Right atrium auricular region (tissue), 2 donors: ENCODE data around the gene HECTD1. TPM values are rescaled to one million over a fixed set of nuclear protein-coding genes. Genes with fewer than 3 reads are reported as not detected.

Source experiments
- DNase-seq: peaks from one replicate; pipeline ENCODE4 v3.0.0-alpha.2; 2019; ENCODE audit warnings: low spot score
- H3K27ac ChIP-seq, 2 donors: fragments of 200-600 bp; sonication (generic); 1 replicate in 1 of 2; 2 replicates in 1 of 2; pipeline ENCODE4 v1.5.1; 2016 to 2019
- H3K27me3 ChIP-seq, 2 donors: fragments of 200-600 bp; sonication (generic); one replicate each; pipeline versions ENCODE4 v1.5.1 to v1.6.0; 2017 to 2019
- H3K36me3 ChIP-seq: fragments of 200-600 bp; sonication (generic); one replicate; pipeline ENCODE4 v1.5.1; 2016
- H3K4me1 ChIP-seq, 2 donors: fragments of 200-600 bp; sonication (generic); one replicate each; pipeline versions ENCODE4 v1.5.1 to v1.6.0; 2017 to 2019
- H3K4me3 ChIP-seq, 2 donors: fragments of 200-600 bp; sonication (generic); 1 replicate in 1 of 2; 2 replicates in 1 of 2; pipeline ENCODE4 v1.5.1; 2017 to 2019; ENCODE audit warnings: mild to moderate bottlenecking in 1 of 2, moderate library complexity in 1 of 2
- H3K9me3 ChIP-seq, 2 donors: fragments of 200-600 bp; sonication (generic); one replicate each; pipeline ENCODE4 v1.5.1; 2019
- total RNA-seq, 2 donors: library from RNA; depleted of rRNA; stranded (reverse); fragments of >200 nt; gene quantifications; one replicate each; pipeline ENCODE4 v1.1.0, GENCODE V29; 2016
- TF ChIP-seq, protein P1 (sequence below), 2 donors: fragments of 200-600 bp; sonication (generic); IDR thresholded peaks; one replicate each; pipeline ENCODE4 v1.5.1; 2019; ENCODE audit warnings: antibody characterized with exemption in 2 of 2

Gene HECTD1
- total RNA-seq, 2 donors from 2014 or later: 130 to 145 TPM

DNA sequence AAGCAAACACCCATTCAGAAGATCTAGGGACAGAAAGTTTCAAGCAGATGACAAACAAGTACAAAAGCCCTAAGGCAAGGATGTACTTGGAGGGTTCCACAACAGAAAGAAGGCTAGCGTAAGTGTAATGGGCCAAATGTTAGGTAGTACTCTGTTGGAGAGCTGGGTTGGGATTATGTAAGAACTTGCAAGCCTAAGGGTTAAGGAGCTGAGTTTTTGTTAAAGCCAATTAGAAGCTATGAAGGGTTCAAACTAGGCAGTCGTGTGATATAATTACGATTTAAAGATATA is 41.4 kb downstream of the HECTD1 start:
- H3K4me3 ChIP-seq: no peak overlapping the region
- H3K36me3 ChIP-seq: peaks cover 84% of the 10 kb centered on the region
- no peaks in the 10 kb centered on the region for H3K9me3 ChIP-seq
- no peaks in the 10 kb centered on the region for H3K27me3 ChIP-seq
- H3K27ac ChIP-seq: peak overlapping the region; percentile 37 to 68
- no peak for DNase-seq
- peaks cover 0 to 14% of the 10 kb centered on the region in 2 donors for H3K4me1 ChIP-seq
- TF ChIP-seq, protein P1, sequence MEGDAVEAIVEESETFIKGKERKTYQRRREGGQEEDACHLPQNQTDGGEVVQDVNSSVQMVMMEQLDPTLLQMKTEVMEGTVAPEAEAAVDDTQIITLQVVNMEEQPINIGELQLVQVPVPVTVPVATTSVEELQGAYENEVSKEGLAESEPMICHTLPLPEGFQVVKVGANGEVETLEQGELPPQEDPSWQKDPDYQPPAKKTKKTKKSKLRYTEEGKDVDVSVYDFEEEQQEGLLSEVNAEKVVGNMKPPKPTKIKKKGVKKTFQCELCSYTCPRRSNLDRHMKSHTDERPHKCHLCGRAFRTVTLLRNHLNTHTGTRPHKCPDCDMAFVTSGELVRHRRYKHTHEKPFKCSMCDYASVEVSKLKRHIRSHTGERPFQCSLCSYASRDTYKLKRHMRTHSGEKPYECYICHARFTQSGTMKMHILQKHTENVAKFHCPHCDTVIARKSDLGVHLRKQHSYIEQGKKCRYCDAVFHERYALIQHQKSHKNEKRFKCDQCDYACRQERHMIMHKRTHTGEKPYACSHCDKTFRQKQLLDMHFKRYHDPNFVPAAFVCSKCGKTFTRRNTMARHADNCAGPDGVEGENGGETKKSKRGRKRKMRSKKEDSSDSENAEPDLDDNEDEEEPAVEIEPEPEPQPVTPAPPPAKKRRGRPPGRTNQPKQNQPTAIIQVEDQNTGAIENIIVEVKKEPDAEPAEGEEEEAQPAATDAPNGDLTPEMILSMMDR (IDR thresholded peaks at IDR 0.05): no peak

DNA sequence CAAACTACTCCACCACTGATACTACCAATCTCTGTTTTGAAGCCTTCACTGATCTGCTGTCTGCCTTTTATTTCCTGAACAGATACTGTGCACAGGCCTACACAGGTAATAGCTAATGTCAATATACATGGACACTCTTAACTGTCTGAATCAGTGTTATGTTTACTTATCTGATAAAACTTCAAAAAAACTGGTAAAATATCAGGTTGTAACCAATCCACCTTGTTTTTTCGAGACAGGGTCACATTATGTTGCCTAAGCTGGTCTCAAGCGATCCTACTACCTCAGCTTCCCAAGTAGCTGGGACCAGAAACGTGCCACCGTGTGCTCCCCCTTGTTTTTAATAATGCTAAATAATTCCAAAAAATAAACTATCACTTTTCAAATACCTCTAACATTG is 43.5 kb downstream of the HECTD1 start:
- Histone ChIP-seq H3K9me3 (no peaks in the 10 kb centered on the region), H3K27me3 (no peaks in the 10 kb centered on the region), H3K36me3 (peaks cover 78% of the 10 kb centered on the region), H3K27ac (no peak overlapping the region), H3K4me1 (peaks cover 0 to 14% of the 10 kb centered on the region in 2 donors), H3K4me3 (no peak overlapping the region)
- TF ChIP-seq, protein P1 (IDR thresholded peaks at IDR 0.05): no peak
- DNase-seq: no peak

DNA sequence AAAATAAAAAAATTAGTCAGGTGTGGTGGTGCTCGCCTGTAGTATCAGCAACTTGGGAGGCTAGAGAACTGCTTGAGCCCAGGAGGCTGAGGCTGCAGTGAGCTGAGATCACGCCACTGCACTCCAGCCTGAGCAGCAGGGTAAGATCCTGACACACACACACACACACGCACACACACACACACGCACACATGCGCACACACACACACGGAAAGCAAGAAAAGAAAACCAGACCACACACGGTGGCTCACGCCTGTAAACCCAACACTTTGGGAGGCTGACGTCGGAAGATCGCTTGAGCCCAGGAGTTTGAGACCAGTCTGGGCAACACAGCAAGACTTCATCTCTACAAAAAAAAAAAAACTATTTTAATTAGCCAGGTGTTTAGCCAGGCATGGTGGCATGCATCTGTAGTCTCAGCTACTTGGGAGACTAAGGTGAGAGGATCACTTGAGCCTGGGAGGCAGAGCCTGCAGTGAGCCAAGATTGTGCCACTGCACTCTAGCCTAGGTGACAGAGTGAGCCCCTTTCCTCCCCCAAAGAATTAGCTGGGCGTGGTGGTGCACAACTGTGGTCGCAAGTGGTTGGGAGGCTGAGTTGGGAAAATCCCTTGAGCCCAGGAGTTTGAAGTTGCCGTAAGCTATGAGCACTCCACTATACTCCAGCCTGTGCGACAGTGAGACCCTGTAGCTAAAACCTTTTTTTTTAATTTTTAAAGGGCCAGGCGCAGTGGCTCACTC is 44.5 kb downstream of the HECTD1 start:
- Histone ChIP-seq H3K36me3 (peaks cover 71% of the 10 kb centered on the region), H3K4me3 (no peak overlapping the region), H3K9me3 (no peaks in the 10 kb centered on the region), H3K27ac (no peak overlapping the region), H3K4me1 (peaks cover 0 to 14% of the 10 kb centered on the region in 2 donors), H3K27me3 (no peaks in the 10 kb centered on the region)
- TF ChIP-seq, protein P1 (IDR thresholded peaks at IDR 0.05): no peak
- no peak for DNase-seq

DNA sequence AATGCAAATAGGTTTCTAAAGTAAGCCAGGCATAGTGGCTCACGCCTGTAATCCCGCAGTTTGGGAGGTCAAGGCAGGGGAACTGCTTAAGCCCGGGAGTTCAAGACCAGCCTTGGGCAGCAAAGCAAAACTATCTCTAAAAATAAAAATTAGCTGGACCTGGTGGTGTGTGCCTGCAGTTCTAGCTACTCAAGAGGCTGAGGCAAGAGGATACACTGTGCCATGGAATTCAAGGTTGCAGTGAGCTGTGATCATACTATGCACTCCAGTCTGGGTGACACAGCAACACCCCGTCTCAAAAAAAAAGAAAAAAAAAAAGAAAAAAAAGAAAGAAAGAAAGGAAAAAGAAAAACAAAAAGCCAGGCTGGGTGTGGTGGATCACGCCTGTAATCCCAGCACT is 46.3 kb downstream of the HECTD1 start:
- H3K4me3 ChIP-seq: no peak overlapping the region
- no peak for DNase-seq
- peaks cover 0 to 13% of the 10 kb centered on the region in 2 donors for H3K4me1 ChIP-seq
- peaks cover 56% of the 10 kb centered on the region for H3K36me3 ChIP-seq
- no peaks in the 10 kb centered on the region for H3K27me3 ChIP-seq
- no peaks in the 10 kb centered on the region for H3K9me3 ChIP-seq
- TF ChIP-seq, protein P1 (IDR thresholded peaks at IDR 0.05): no peak
- H3K27ac ChIP-seq: no peak overlapping the region

DNA sequence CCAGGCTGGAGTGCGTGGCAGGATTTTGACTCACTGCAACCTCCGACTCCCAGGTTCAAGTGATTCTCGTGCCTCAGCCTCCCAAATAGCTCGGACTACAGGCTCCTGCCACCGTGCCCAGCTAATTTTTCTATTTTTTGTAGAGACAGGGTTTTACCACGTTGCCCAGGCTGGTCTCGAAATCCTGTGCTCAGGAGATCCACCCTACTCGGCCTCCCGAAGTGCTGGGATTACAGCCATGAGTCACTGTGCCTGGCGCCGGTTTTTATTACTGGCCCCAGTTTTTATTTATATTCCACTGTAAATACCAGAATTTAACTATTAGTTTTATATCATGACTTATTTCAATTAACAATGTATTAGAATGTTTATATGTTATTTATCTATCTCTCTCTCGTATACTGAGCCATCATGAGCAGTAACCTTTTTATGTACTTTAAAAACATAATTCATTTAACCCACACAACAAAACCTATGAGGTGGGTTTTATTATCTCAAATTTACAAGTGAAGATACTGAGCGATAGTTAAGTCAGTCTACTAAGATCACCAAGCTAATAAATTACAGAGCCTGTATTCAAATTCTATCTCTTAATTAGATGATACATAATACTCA is 47.8 kb downstream of the HECTD1 start:
- Histone ChIP-seq H3K4me1 (no peaks in the 10 kb centered on the region), H3K27me3 (no peaks in the 10 kb centered on the region), H3K9me3 (no peaks in the 10 kb centered on the region), H3K4me3 (no peak overlapping the region), H3K36me3 (peaks cover 66% of the 10 kb centered on the region), H3K27ac (no peak overlapping the region)
- TF ChIP-seq, protein P1 (IDR thresholded peaks at IDR 0.05): no peak
- DNase-seq: no peak
